Middle frontal gyrus (tissue), 1 donor: Measurements from ENCODE around the gene CSTB.

ENCODE experiments used
- DNase-seq: peaks from one replicate; pipeline ENCODE4 v3.0.0-alpha.2; 2015; ENCODE audit warnings: low spot score; ENCODE audit errors: extremely low spot score

Gene CSTB

DNA sequence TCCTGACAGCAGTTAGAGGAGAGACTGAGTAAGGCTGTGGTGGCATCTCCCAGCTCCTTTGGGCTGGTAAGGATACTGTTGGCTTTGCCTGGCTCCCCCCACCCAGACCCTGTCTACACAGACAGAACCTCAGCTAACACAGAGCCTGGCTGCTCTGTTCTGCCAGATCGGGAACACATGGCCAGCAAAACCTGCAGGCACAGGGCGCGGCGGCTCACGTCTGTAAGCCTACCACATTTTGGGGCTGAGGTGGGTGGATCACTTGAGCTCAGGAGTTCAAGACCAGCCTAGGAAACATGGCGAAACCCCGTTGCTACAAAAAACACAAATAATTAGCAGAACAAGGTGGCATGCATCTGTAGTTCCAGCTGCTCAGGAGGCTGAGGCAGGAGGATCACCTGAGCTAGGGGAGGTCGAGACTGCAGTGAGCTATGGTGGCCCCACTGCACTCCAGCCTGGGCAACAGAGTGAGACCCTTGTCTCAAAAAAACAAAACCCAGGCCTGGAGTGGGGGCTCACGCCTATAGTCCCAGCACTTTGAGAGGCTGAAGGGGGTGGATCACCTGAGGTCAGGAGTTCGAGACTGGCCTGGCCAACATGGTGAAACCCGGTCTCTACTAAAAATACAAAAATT lies 6.7 kb downstream of the CSTB start:
- DNase-seq, result no peak

- DNase-seq, result no peak
Measured at GRCh38 chr21:43768868-43769167, 7.3 kb downstream of the CSTB start.

GRCh38 chr21:43767984-43768867 lies 7.9 kb downstream of the CSTB start:
- DNase-seq, result no peak

DNA sequence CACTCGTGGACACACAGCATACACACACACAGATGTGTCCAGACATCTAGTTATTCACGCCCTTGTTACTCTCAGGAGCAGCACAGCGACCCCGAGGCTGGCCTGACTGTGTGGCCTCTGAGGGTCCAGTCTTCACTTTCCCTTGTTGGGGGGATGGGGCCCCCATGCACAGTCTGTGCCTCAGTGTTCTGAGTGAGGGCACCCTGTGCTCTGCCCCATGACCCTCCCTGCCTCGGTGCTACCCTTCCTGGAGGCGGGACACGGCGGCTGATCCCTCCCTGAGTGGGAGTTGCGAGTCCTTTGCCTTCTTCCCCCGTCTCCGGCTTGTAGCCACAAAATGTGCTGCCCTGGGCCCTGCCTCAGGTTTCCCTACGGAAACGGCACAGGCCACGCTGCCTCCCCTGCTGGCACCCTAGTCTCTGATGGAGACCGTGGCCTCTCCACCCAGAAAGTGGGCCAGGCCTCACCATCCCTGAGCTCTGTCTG lies 8.6 kb downstream of the CSTB start:
- DNase-seq, result no peak

- no peak for DNase-seq
Measured at GRCh38 chr21:43766734-43767497, 9.2 kb downstream of the CSTB start.

GRCh38 chr21:43764576-43765495 lies 11.3 kb downstream of the CSTB start:
- no peak for DNase-seq

DNA sequence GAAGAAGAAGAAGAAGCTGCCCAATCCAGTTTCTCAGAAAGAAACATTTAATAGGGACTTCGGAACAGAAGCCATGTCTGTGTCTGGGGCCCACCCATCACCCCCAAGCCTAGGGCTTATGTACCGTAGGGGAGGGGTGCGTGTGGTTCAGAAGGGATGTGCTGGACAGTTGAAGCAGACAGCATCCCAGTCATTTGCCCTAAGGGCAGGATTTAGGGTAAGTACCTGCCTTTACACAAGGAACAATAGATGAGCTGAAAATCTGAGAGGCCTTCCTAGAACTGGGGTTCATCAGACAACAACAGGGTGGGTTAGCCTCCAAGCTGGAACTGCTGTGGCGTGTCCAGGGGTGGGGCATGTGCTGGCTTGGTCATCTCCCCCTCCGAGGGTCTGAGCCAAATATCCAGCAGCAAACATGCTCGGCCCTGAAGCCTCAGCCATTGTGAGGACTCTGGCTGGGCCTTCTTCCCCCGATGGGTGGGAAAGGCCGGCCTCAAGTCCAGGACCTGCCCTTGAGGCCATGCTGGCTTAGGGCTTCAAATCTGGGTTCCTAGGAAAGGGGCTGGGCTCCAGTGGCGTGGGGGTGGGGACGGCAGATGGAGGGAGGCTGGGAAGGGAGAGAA lies 12.1 kb downstream of the CSTB start:
- no peak for DNase-seq

DNA sequence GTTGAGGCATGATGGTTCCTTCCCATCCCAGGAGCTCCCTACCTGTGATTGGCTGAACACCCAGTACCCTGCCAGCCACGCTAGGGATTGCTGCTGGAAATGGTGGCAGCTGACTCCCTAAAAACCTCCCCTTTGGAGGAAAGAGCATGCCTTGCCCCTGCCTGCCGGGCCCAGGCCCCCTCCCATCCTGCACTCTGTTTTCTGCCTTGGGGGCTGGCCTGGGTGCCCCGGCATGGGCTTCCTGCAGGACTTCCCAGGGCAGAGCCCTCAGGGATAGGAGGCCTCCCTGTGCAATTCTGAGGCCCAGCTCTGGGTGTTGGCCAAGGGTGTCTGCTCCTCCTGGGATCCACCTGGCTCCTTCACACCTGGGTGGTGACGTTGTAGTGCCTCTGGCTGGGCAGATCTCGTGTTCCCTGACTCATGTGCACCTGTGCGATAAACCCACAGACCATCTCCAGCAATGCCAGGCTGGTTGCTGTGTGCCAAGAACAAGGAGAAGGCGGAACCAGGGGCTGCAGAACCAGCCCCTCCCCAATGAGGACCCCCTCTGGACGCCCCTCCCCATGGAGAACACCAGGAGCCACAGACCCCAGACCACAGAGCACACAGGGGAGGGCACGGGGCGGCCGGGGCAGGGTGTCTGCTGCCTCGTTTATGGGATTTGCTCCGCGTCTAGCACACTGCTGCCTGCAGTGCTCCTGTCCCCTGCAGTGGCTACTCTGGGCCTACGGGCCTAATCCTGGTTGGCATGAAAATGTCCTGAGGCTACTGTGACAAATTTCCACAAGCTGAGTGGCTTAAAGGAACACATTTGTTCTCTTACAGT lies 13.6 kb downstream of the CSTB start:
- no peak for DNase-seq

DNA sequence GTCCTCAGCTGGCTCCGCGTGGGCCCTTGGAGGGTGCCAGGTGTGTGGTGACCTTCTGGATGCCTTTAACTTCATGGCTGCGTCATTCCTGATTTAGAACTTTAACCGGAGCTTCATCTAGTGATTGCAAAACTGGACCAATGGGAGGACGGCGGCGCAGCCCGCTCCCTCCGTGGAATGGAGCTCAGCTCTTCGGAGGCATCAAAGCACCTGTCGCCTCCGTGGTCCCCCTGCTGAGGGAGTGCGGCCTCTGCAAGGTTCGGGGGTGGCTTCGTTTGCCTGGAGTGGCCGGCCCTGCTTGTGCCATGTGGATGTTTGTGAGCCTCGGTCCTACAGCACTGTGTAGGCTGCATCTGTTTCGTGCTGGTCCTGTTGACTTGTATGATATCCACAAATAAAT lies 14.2 kb downstream of the CSTB start:
- no peak for DNase-seq

- DNase-seq, result no peak
Measured at GRCh38 chr21:43760391-43760958, 15.6 kb downstream of the CSTB start.

DNA sequence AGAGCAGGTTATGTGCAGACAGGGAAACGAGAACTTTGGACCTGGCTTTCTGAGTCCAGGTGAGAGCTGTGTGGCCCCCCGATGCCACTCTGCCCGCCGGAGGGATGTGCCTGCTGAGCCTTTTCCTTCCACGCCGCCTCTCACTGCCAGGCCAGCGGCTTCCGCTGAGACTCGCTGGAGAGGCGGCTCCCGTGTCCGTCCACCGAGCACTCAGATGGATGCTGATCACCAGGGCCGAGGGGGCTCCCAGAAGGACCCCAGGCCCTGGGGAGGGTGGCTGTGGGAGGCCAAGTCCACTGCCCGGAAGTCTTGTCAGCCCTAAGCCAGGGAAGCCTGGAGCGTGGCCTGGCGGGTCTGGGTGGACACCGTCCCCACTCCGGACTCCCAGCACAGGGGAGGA lies 16.5 kb downstream of the CSTB start:
- no peak for DNase-seq

DNA sequence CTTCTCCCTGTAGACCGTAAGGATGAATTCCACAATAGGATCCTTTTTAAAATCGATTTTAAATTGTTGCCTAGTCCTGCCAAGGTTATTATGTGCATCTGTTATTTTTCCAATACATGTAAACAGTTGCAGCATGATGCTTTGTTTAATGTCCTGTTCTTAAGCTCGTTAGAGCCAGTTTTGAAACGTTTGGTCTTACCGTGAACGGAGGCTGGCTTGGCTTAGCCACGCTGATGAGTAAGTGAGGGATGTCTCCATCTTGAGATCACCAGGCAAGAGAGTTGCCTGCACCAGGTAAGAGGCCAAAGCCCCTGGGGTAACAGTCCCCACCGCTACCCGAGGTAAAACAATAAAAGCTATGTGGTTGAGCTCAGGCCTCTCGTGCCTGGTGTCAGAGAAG lies 17.3 kb downstream of the CSTB start:
- DNase-seq, result no peak

- no peak for DNase-seq
Measured at GRCh38 chr21:43758111-43758641, 17.9 kb downstream of the CSTB start.

GRCh38 chr21:43757601-43758000 lies 18.5 kb downstream of the CSTB start:
- no peak for DNase-seq

DNA sequence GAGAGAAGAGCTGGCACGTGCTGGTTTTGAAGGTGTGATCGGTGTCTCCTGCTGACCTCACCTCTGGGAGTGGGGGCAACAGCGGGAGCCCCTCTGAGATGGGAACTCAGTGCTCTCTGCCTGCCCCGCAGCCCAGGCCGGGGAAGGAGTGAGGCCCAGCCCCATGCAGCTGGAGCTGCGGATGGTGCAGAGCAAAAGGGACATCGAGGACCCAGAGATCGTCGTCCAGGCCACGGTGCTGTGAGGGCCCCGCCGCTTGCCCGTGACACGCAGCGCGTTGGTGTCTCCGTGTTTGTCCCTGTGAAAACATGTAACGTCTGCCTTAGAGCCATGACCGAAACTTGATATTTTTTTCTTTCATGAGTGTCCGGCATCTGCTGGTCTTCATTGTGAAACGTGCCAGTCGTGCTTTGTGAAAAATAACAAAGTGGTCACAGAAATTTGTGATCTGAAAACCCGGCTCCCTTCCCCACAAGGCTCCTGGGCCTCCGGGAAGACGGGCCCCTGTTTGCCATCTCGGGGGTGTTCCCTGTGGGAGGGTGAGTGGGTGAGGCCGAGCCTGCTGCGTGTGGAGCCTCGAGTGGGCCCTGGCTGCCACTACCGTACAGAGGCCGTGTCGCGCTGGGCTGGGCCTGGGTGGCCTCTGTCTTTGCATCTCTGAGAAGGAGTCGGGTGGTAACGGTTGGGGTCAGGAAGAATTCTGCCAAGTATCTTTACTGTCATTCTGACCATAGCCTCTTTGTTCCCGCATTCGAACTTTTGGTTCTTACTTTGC lies 20.1 kb downstream of the CSTB start:
- DNase-seq, result no peak

GRCh38 chr21:43754948-43755781 lies 20.9 kb downstream of the CSTB start:
- DNase-seq, result no peak

GRCh38 chr21:43753439-43753799 lies 22.7 kb downstream of the CSTB start:
- DNase-seq, result no peak
